ENCODE measurements around the gene CDKN1A.

GRCh38 chr6:36683145-36683655, 4.7 kb downstream of the CDKN1A start:
- TF ChIP-seq EZH2 (IDR thresholded peaks at IDR 0.05; ENCODE audit: insufficient read depth, poor library complexity, severe bottlenecking): no peak
- no peak for TF ChIP-seq EZH2phosphoT487 (IDR thresholded peaks at IDR 0.05; ENCODE audit: insufficient read depth, low read depth)

Data from GM23248 (cell line).